ENCODE measurements around the gene DUS2. TPM values are rescaled to one million over a fixed set of nuclear protein-coding genes. Genes with fewer than 3 reads are reported as not detected.

The DUS2 gene
- total and polyA plus RNA-seq, 2 of the 8 experiments (the other 6 are each of a cell fraction or from before 2014, with no cell fraction given) = 17.2 to 27.0 TPM

DNA sequence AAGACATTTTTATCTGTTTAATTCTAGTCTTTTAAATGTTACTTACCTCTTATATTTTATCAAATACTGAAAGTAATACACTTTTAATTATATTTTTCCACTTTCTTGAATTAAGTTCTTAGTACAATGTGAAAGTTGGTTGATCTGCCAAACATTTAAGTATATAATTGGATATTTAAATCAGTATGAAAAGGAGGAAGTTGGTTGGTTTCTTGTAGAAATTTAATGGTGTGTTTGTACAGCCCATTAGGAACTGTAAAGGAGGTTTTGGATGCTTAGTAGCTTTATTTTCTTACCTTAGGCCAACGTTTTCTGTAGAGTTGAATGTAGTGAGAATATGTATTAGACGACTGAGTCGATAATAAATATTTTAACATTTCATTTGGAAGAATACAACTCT lies 67.4 kb downstream of the DUS2 start:
- Histone ChIP-seq H4K91ac (replicated peaks; ENCODE audit: insufficient read length, low read length) (no peak overlapping the region), H2BK15ac (ENCODE audit: low read length) (no peak overlapping the region), H3K18ac (ENCODE audit: extremely low read depth, low read length) (no peak overlapping the region), H2AFZ (ENCODE audit: low read length) (no peak overlapping the region), H3K4me1 (replicated peaks in 1 of 4; ENCODE audit: control insufficient read depth in 3 of 4, insufficient read depth in 4 of 4, low read length in 3 of 4) (peaks cover 2 to 9% (median 3%) of the 10 kb centered on the region in 4 experiments; a peak in 5 of 7 replicates), H2BK20ac (ENCODE audit: low read length) (no peak overlapping the region), H3K9ac (replicated peaks in 1 of 4; ENCODE audit: extremely low read depth in 1 of 4, low read depth in 3 of 4, low read length in 3 of 4) (no peak overlapping the region), H3K9me3 (ENCODE audit: insufficient read depth in 2 of 2, low read depth in 1 of 2, low read length in 1 of 2) (no peaks in the 10 kb centered on the region), H3K4ac (replicated peaks; ENCODE audit: insufficient read length, low read depth, low read length) (no peak overlapping the region), H3K23ac (ENCODE audit: insufficient read length) (no peak overlapping the region), H3K27ac (ENCODE audit: low read depth, low read length) (no peak overlapping the region), H3K14ac (ENCODE audit: insufficient read length) (no peak overlapping the region), H2BK12ac (ENCODE audit: low read depth, low read length) (no peak overlapping the region), H3K4me2 (ENCODE audit: insufficient read depth in 1 of 2, low read depth in 2 of 2, low read length in 2 of 2) (no peak overlapping the region), H2BK5ac (ENCODE audit: low read depth, low read length) (no peak overlapping the region), H3K56ac (replicated peaks; ENCODE audit: insufficient read length, low read depth, low read length) (no peak overlapping the region), H3K27me3 (replicated peaks in 1 of 4; ENCODE audit: control insufficient read depth in 3 of 4, extremely low read depth in 1 of 4, insufficient read depth in 3 of 4, low read length in 3 of 4) (no peaks in the 10 kb centered on the region), H3K36me3 (ENCODE audit: control insufficient read depth in 2 of 4, insufficient read depth in 4 of 4, low read length in 3 of 4) (no peaks in the 10 kb centered on the region), H3K4me3 (ENCODE audit: extremely low read depth in 1 of 4, insufficient read depth in 2 of 4, low read depth in 3 of 4, low read length in 4 of 4) (no peak overlapping the region), H2AK5ac (ENCODE audit: low read depth, low read length) (no peak overlapping the region), H3K23me2 (ENCODE audit: low read depth, low read length) (no peaks in the 10 kb centered on the region; the same call in 1 of the 2 replicates), H4K20me1 (replicated peaks in 1 of 2; ENCODE audit: control insufficient read depth in 1 of 2, insufficient read depth in 2 of 2, low read length in 2 of 2) (peaks cover 2 to 6% of the 10 kb centered on the region in 2 experiments), H4K8ac (ENCODE audit: extremely low read depth, insufficient read depth, low read length) (no peak overlapping the region), H2BK120ac (replicated peaks; ENCODE audit: low read depth, low read length) (no peak overlapping the region), H3K79me1 (ENCODE audit: low read depth, low read length) (peaks cover 3% of the 10 kb centered on the region; the same call in 1 of the 2 replicates), H3K79me2 (ENCODE audit: control insufficient read depth in 1 of 2, insufficient read depth in 2 of 2, low read length in 2 of 2) (peaks cover 4 to 95% of the 10 kb centered on the region in 2 experiments), H4K5ac (ENCODE audit: insufficient read length, low read depth, low read length) (no peak overlapping the region)
- CTCF ChIA-PET (ENCODE audit: partially characterized antibody) = interaction anchor here (1.0 to 1.2 kb wide), 2 partner anchors 138 to 140 kb away, joined by 4 to 6 read pairs; no protein-coding TSS in a partner anchor
- WGBS, 2 experiments (ENCODE audit: extremely low coverage in 1 of 2, insufficient coverage in 1 of 2, insufficient read length in 1 of 2, insufficient replicate concordance in 2 of 2, low coverage in 1 of 2, low lambda C conversion rate in 2 of 2, missing lambda C conversion rate in 1 of 2) = 77% methylated on average over 3 of the region's 3 CpGs; no CpG with 5 or more reads in 1 of the 2 experiments
- FAIRE-seq (no peak), DNase-seq (ENCODE audit: low read depth in 1 of 2, low spot score in 2 of 2) (no peak)
- POLR2A ChIA-PET (ENCODE audit: partially characterized antibody) = no interaction called here
- TF ChIP-seq CTBP2 (IDR thresholded peaks at IDR 0.05; ENCODE audit: borderline replicate concordance, insufficient read depth, insufficient read length, low read length) (no peak), RNF2 (IDR thresholded peaks at IDR 0.05; ENCODE audit: borderline replicate concordance, low read depth, low read length, missing control alignments, poor library complexity, severe bottlenecking) (no peak), YY1 (IDR thresholded peaks at IDR 0.05; ENCODE audit: low read depth, low read length) (no peak), SUZ12 (IDR thresholded peaks at IDR 0.05; ENCODE audit: low read length) (no peak), CTCF (IDR thresholded peaks at IDR 0.05; ENCODE audit: control extremely low read depth in 1 of 3, insufficient read depth in 1 of 3, low read depth in 1 of 3, low read length in 3 of 3) (no peak)

All from H1 (cell line).